Vagina (tissue), 2 donors: ENCODE results near the gene AICDA.

Experiments used
- POLR2A ChIP-seq, 2 donors: fragments of 450-650 bp; IDR thresholded peaks; one replicate each; pipeline ENCODE4 v1.6.1; 2017; ENCODE audit warnings: antibody characterized with exemption in 2 of 2, mild to moderate bottlenecking in 2 of 2, moderate library complexity in 2 of 2
- POLR2AphosphoS5 ChIP-seq, 2 donors: sonication (generic); formaldehyde crosslinking; IDR thresholded peaks; one replicate each; pipeline ENCODE4 v1.9.0; 2017; ENCODE audit warnings: antibody characterized with exemption in 2 of 2, mild to moderate bottlenecking in 2 of 2, low read depth in 1 of 2; ENCODE audit not compliant: insufficient read depth in 1 of 2
- TF ChIP-seq, protein P1 (sequence below), 3 experiments: fragments of 450-650 bp in 2 of 3; fragments of 200-600 bp in 1 of 3; sonication (generic) in 1 of 3; IDR thresholded peaks; one replicate each; pipeline ENCODE4 v1.5.1; 2017 to 2019; ENCODE audit warnings: antibody characterized with exemption in 3 of 3, mild to moderate bottlenecking in 2 of 3, moderate library complexity in 2 of 3

DNA sequence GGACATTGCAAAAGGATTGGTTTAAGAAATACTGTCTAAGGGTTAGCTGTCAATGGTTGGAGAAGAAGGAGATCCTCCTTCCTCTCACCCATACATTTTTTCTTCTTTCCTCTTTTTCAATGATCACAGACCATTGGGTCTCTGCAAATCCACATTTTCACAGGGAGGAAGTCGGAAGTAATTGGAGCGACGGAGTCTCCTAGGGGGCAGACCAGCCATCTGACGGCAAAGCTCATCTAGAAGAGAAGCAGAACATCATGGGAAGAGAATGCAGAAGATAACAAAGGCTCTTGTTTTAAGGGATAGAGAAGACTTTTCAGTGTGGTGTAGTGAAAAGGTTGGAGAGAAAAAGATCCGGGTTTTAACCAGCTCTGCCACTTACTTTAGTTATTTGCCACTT is 35.3 kb upstream of the AICDA start:
- TF ChIP-seq POLR2A (IDR thresholded peaks at IDR 0.05) (no peak), POLR2AphosphoS5 (IDR thresholded peaks at IDR 0.05; ENCODE audit: insufficient read depth in 1 of 2, low read depth in 1 of 2) (no peak)
- TF ChIP-seq, protein P1, sequence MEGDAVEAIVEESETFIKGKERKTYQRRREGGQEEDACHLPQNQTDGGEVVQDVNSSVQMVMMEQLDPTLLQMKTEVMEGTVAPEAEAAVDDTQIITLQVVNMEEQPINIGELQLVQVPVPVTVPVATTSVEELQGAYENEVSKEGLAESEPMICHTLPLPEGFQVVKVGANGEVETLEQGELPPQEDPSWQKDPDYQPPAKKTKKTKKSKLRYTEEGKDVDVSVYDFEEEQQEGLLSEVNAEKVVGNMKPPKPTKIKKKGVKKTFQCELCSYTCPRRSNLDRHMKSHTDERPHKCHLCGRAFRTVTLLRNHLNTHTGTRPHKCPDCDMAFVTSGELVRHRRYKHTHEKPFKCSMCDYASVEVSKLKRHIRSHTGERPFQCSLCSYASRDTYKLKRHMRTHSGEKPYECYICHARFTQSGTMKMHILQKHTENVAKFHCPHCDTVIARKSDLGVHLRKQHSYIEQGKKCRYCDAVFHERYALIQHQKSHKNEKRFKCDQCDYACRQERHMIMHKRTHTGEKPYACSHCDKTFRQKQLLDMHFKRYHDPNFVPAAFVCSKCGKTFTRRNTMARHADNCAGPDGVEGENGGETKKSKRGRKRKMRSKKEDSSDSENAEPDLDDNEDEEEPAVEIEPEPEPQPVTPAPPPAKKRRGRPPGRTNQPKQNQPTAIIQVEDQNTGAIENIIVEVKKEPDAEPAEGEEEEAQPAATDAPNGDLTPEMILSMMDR (IDR thresholded peaks at IDR 0.05) = no peak
